Activated naive CD8-positive, alpha-beta T cell treated with anti-CD3 and anti-CD28 coated beads for 36 hours (primary cell): ENCODE results near the gene MTMR10. TPM values are rescaled to one million over a fixed set of nuclear protein-coding genes. Genes with fewer than 3 reads are reported as not detected.

Source experiments
- DNase-seq: peaks from one replicate; pipeline ENCODE4 v3.0.0; 2021
- H3K27ac Mint-ChIP-seq: one replicate; pipeline ENCODE4 v1.8.0; 2022; ENCODE audit warnings: mild to moderate bottlenecking, moderate library complexity, mixed read lengths
- H3K27me3 Mint-ChIP-seq: one replicate; pipeline ENCODE4 v1.8.0; 2022; ENCODE audit warnings: mild to moderate bottlenecking, mixed read lengths
- H3K36me3 Mint-ChIP-seq: one replicate; pipeline ENCODE4 v1.8.0; 2021; ENCODE audit warnings: mild to moderate bottlenecking, mixed read lengths
- H3K4me1 Mint-ChIP-seq: one replicate; pipeline ENCODE4 v1.8.0; 2021; ENCODE audit warnings: mixed read lengths
- H3K4me3 Mint-ChIP-seq: one replicate; pipeline ENCODE4 v1.8.0; 2022; ENCODE audit warnings: mild to moderate bottlenecking, moderate library complexity, mixed read lengths
- H3K9me3 Mint-ChIP-seq: one replicate; pipeline ENCODE4 v1.8.0; 2022; ENCODE audit warnings: mixed read lengths
- total RNA-seq, 2 experiments: library from RNA; stranded (reverse); gene quantifications; one replicate each; pipeline ENCODE4 v1.2.3, GENCODE V29; 2021

MTMR10 gene
- 10 to 100 TPM; 13.6 to 15.6 TPM for total RNA-seq

DNA sequence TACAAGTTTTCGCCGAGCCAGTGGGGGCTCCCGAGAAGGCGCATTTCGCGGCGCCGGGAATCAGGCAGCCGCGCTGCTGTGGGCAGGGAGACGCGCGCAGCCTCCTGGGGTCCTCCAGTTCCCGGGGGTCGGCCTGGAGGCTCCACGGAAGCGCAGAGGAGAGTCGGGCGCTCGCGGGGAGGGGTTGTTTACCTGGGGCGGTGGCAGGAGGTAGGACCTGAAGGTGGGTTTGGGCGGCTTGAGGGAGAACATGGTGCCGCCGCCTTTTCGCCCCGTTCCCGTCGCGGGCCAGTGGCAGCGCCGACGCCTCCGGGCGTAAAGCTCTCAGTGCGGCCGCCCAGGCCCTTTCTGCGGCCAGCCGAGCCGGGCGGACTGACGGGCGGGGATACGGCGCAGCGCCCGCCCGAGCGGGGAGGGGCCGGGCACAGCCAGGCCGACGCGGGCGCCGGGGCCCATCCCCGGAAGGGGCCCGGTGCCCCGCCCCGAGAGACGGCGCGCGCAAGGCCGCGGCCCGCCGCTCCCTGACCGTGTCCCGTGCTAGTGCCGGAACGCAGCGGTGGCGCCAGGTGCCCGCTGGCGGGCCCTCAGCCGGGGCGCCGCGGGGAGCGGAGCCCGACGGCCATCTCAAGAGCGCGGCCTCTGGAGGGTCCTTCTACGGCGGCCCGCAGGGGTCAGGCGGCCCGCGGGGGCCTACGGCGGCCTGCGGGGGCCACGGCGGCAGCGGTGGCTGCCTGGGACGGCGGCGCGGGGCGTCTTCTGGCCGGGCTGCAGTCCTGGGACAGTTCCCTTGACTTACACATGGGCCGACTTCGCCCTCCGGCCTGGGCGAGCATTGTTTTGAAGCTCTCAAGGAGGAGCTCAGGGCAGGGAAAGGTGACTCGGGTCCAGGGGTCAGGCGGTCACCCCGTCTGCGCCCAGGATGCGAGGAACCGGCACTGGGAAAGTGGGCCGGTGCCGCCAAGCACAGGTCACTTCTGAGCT lies at the start of gene MTMR10:
MTMR10 (minus strand) TSS at position 374 of the 981 bp plus-strand sequence; CDS start at position 252, 122 bp downstream.
- peak within 1 kb of the TSS; percentile 93 for H3K4me3 Mint-ChIP-seq
- peak within 1 kb of the TSS; percentile 86 for H3K27ac Mint-ChIP-seq
- no peaks in the 10 kb centered on the region for H3K27me3 Mint-ChIP-seq
- no peaks in the 10 kb centered on the region for H3K9me3 Mint-ChIP-seq
- DNase-seq, result peak; percentile 83
- H3K36me3 Mint-ChIP-seq, result peaks cover 7% of the 10 kb centered on the region
- H3K4me1 Mint-ChIP-seq, result peaks cover 18% of the 10 kb centered on the region

- no peaks in the 10 kb centered on the region for H3K9me3 Mint-ChIP-seq
Observed at GRCh38 chr15:31040611-31041010, 49.2 kb upstream of the MTMR10 start.

GRCh38 chr15:31039961-31040360 lies 48.5 kb upstream of the MTMR10 start:
- H3K4me3 Mint-ChIP-seq, result no peak overlapping the region
- no peak overlapping the region for H3K27ac Mint-ChIP-seq
- H3K4me1 Mint-ChIP-seq, result no peaks in the 10 kb centered on the region

More at GRCh38 chr15:31040611-31041010, 49.2 kb upstream of the MTMR10 start:
- no peak for DNase-seq
- H3K36me3 Mint-ChIP-seq, result no peaks in the 10 kb centered on the region
- H3K4me3 Mint-ChIP-seq, result no peak overlapping the region
- H3K27me3 Mint-ChIP-seq, result no peaks in the 10 kb centered on the region
- no peaks in the 10 kb centered on the region for H3K4me1 Mint-ChIP-seq
- no peak overlapping the region for H3K27ac Mint-ChIP-seq

GRCh38 chr15:31037731-31038477 lies 46.5 kb upstream of the MTMR10 start:
- H3K36me3 Mint-ChIP-seq, result no peaks in the 10 kb centered on the region
- H3K27ac Mint-ChIP-seq, result no peak overlapping the region
- no peaks in the 10 kb centered on the region for H3K9me3 Mint-ChIP-seq
- no peak overlapping the region for H3K4me3 Mint-ChIP-seq
- DNase-seq, result no peak
- H3K4me1 Mint-ChIP-seq, result no peaks in the 10 kb centered on the region
- no peaks in the 10 kb centered on the region for H3K27me3 Mint-ChIP-seq

More at GRCh38 chr15:31039961-31040360, 48.5 kb upstream of the MTMR10 start:
- DNase-seq, result no peak
- Mint-ChIP-seq H3K27me3 (no peaks in the 10 kb centered on the region), H3K36me3 (no peaks in the 10 kb centered on the region), H3K9me3 (no peaks in the 10 kb centered on the region)

DNA sequence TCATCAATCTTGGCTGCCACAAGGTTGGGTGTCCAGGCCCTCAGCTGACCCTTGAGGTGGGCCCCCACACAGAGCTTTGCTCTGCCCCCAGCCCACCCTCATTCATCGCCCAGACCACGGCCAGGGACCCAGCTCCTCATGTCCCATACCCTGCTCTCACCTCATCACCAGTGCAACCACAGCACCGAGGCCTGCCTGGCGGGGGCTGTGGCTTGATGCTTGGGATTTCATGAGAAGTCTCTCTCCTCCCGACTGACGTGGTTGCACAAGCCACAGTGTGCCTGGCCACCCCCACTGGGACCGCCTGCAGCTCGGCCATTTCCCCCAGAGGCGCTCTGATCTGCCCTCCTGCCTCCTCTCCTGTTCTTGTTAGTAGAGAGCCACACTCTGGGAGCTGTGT lies 45.4 kb upstream of the MTMR10 start:
- H3K4me1 Mint-ChIP-seq, result no peaks in the 10 kb centered on the region

DNA sequence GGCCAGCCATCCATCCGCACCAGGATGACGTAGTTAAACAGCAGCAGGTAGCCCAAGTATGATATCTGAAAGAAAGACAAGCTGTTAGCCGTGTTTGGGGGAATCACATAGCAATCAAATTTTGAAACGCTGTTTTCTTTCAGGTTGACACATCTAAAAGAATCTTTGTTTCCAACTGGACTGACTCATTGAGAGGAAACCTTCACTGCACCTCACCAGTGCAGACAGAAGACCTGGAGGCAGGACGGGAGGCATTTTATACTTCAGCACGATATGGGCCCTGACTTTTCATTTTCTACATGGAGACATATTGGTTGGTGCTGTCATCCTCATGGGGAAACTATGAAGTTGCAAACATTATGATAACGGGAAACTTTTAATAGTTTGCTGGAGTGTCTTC lies 44.2 kb upstream of the MTMR10 start:
- Mint-ChIP-seq H3K4me3 (no peak overlapping the region), H3K27me3 (no peaks in the 10 kb centered on the region), H3K27ac (no peak overlapping the region)

More for the DNA sequence above, 45.4 kb upstream of the MTMR10 start:
- no peak for DNase-seq
- Mint-ChIP-seq H3K36me3 (no peaks in the 10 kb centered on the region), H3K27ac (no peak overlapping the region), H3K4me3 (no peak overlapping the region), H3K9me3 (no peaks in the 10 kb centered on the region), H3K27me3 (no peaks in the 10 kb centered on the region)

DNA sequence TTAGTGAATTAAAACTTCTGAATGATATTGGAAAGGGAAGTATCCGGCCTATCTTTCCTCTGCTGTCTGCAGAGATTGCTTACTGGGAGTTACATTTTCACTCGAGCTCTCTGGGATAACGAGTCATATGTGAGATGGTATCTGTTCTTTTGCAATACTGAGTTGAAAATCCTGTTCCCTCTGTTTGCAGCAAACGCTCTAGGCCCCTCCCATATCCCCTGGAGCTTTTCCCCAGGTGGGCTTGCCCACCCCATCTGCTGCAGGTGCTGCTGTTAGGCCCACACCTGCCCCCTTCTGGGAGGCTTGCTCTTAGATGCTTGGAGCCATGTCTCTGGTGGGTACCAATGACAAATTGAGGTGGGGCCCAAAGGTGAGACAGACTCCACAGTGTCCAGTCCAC lies 42.7 kb upstream of the MTMR10 start:
- H3K27me3 Mint-ChIP-seq, result no peaks in the 10 kb centered on the region
- H3K4me3 Mint-ChIP-seq, result no peak overlapping the region
- H3K36me3 Mint-ChIP-seq, result no peaks in the 10 kb centered on the region
- no peak overlapping the region for H3K27ac Mint-ChIP-seq
- H3K4me1 Mint-ChIP-seq, result no peaks in the 10 kb centered on the region
- no peak for DNase-seq
- no peaks in the 10 kb centered on the region for H3K9me3 Mint-ChIP-seq

More for the DNA sequence above, 44.2 kb upstream of the MTMR10 start:
- Mint-ChIP-seq H3K36me3 (no peaks in the 10 kb centered on the region), H3K9me3 (no peaks in the 10 kb centered on the region), H3K4me1 (no peaks in the 10 kb centered on the region)
- DNase-seq, result no peak

DNA sequence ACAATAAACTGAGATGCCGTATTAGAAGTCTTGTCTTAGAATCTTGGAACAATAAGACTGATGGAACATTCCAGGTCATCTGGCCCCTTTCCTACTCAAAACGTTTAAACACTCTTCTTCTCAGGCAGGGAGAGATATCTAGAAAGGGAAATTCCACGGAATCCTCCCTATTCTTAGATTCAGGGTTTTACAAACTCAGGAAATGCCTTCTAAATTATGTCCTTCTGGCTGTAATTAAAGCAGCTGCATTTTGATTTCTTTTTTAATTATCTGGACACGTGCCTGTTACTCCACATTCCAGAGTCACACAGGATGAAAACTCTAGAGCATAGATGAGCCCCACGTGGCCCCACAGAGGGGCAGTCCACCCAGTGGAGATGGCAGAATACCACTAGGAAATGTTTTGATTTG lies 41.5 kb upstream of the MTMR10 start:
- H3K9me3 Mint-ChIP-seq, result no peaks in the 10 kb centered on the region
- no peak for DNase-seq
- no peak overlapping the region for H3K4me3 Mint-ChIP-seq
- no peak overlapping the region for H3K27ac Mint-ChIP-seq
- peaks cover 4% of the 10 kb centered on the region for H3K27me3 Mint-ChIP-seq
- no peaks in the 10 kb centered on the region for H3K36me3 Mint-ChIP-seq
- H3K4me1 Mint-ChIP-seq, result no peaks in the 10 kb centered on the region

GRCh38 chr15:31031471-31032067 lies 40.1 kb upstream of the MTMR10 start:
- peaks cover 5% of the 10 kb centered on the region for H3K27me3 Mint-ChIP-seq
- no peaks in the 10 kb centered on the region for H3K4me1 Mint-ChIP-seq

DNA sequence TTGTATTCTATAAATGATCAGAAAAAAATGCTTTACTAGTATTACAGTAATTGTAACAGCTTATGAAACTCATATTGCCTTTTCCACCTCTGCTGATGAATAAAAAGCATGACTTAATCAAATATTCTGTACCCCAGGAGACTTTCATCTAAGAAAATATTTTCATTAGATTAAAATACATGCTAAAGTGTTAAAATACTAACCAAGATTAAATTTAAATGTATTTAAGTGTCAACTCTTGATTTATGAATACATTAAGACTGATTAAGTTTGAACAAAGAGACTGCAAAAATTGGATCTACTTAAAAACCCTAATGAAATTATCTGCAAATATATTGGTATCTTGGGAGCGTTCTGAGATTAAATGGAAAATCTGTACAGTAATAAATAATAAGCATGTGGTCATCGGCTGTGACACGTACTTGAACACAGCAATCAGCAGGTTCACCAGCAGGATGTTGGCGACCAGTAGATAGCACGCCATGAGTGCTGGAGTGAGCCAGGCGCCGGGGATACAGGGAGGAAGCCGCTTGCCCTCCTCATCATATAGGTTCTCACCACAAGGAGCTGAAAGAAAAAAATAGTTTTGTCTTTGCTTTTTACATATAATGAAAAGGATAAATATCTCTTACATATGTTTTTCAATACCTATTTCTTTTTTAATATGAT lies 36.6 kb upstream of the MTMR10 start:
- H3K27me3 Mint-ChIP-seq, result peaks cover 5% of the 10 kb centered on the region
- H3K4me3 Mint-ChIP-seq, result no peak overlapping the region
- H3K27ac Mint-ChIP-seq, result no peak overlapping the region
- no peaks in the 10 kb centered on the region for H3K9me3 Mint-ChIP-seq
- no peaks in the 10 kb centered on the region for H3K4me1 Mint-ChIP-seq
- H3K36me3 Mint-ChIP-seq, result no peaks in the 10 kb centered on the region
- DNase-seq, result no peak

More at GRCh38 chr15:31031471-31032067, 40.1 kb upstream of the MTMR10 start:
- Mint-ChIP-seq H3K4me3 (no peak overlapping the region), H3K36me3 (no peaks in the 10 kb centered on the region), H3K9me3 (no peaks in the 10 kb centered on the region), H3K27ac (no peak overlapping the region)
- DNase-seq, result no peak

DNA sequence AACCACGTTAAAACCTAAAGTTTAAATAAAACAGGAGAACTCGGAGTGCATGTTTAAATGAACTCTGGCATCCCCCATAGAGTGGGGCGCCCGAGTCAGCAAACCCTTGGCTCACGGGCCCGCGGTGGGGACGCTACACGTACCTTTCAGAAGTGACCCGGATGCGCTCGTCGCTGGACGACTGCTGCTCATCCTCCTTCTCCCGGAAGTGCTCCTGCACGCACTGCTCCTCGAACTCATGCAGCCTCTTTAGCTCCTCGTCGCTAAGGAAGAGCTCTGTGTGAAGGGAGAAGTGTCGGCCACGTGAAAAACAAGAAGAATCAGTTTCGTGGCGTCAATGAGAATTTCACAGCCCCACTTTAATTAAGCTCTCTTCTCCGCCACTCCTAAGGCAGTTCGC lies 34.6 kb upstream of the MTMR10 start:
- Mint-ChIP-seq H3K9me3 (no peaks in the 10 kb centered on the region), H3K4me3 (no peak overlapping the region), H3K27ac (no peak overlapping the region), H3K4me1 (no peaks in the 10 kb centered on the region), H3K27me3 (peaks cover 5% of the 10 kb centered on the region), H3K36me3 (no peaks in the 10 kb centered on the region)
- DNase-seq, result no peak

DNA sequence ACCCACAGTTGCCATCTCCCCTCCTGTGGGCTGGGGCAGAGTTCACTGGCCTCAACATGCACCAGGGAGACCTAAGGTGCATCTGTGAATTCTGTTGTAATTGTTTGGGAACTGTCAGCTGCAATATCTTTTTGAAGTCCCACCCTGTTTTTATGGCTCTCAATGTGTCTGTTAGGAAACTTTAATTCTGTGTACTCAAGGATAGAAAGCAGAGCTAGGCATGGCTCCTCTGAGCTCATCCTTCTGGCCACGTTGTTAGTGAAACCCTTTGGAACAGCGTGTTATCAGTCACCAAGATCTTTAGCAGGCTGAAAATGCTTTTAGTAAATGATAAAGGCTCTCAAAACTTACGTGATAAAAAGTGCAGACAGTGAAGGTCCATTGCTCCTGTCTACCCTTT lies 33.6 kb upstream of the MTMR10 start:
- no peaks in the 10 kb centered on the region for H3K36me3 Mint-ChIP-seq
- no peaks in the 10 kb centered on the region for H3K9me3 Mint-ChIP-seq
- no peak overlapping the region for H3K27ac Mint-ChIP-seq
- H3K4me1 Mint-ChIP-seq, result no peaks in the 10 kb centered on the region
- DNase-seq, result no peak
- H3K4me3 Mint-ChIP-seq, result no peak overlapping the region
- H3K27me3 Mint-ChIP-seq, result peaks cover 5% of the 10 kb centered on the region

DNA sequence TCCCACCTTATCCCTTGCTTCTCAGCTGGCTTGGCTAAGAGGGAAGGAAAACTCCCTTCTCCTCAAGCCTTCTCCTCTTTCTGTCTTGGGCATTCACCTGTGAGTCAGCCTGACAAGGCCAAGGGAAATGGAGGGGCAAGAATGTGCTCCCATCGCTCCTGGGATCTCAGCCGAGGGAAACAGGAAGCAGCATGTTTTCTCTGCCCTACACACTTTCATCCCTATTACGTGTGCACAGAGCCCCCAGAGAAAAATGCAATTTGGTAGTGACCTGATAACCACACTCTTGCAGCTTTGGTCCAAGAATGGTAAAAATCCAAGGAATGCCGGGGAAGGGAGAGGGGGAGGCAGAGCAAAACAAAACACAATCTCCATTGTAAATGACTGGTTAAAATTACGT lies 32.9 kb upstream of the MTMR10 start:
- H3K27me3 Mint-ChIP-seq, result peaks cover 5% of the 10 kb centered on the region
- H3K36me3 Mint-ChIP-seq, result no peaks in the 10 kb centered on the region
- no peak for DNase-seq
- no peak overlapping the region for H3K27ac Mint-ChIP-seq
- no peaks in the 10 kb centered on the region for H3K4me1 Mint-ChIP-seq
- no peak overlapping the region for H3K4me3 Mint-ChIP-seq
- no peaks in the 10 kb centered on the region for H3K9me3 Mint-ChIP-seq

DNA sequence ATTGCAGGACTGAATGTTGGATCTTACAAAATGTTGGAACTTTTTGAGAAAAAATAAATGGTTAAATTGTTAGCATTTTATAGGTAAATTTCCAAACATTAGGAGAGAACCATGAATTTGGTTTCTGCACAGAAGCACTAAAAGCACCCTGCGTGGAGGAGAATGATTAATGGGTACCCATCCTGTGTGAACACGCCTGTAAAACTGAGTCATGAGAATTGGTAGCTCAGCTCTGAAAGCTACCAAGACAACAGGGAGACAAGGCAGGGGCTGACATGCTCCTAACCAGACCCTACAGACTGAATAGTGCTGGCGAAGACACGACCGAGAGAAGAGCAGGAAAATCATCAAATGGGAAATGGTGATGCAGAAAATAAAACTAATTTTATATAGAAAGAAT lies 32.4 kb upstream of the MTMR10 start:
- Mint-ChIP-seq H3K27me3 (peaks cover 5% of the 10 kb centered on the region), H3K36me3 (no peaks in the 10 kb centered on the region), H3K4me1 (no peaks in the 10 kb centered on the region), H3K27ac (no peak overlapping the region), H3K9me3 (no peaks in the 10 kb centered on the region), H3K4me3 (no peak overlapping the region)
- DNase-seq, result no peak
